HG03457 (cell line): Measurements from ENCODE around the gene ALLC.
"Not testable (repeated sequence)": the region's sequence is repeated elsewhere in the genome, so short reads cannot be mapped to it uniquely, and the experiment has no call there.

Source experiments
- ATAC-seq: cut with Tn5 transposase; IDR thresholded peaks from one replicate; pipeline ENCODE4 v1.9.1; 2021; ENCODE audit warnings: moderate number of reproducible peaks; ENCODE audit not compliant: unreplicated experiment

ALLC gene

DNA sequence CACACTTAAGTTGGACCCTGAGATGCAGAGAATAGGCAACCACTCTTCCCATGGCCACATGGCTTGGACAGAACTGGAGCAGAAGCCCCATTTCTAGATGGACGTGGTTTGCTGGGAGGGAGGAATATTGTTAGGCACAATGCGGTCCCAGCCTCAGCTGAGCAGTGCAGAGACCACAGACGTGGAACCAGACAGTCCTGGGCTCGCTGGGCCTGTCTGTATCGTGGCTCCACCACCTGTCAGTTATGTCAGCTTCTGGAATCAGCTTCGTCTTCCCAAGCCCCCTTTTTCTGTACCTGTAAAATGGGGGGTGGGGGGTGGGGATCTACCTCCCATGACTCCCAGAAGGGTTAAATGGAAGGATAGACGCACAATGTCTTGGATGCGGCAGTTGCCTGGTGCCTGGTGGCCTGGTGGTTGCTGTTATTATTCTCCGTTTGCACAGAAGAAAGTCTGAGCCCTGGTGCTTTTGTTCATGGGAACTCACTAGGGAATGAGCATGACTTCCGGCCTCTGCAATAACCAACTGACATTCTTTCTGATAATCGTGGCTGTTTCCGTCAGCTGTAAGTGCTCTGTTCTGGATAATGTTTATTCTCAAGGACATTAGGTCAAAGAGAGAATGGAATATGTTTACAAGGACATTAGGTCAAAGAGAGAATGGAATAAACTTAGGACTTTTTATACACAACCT, 31.7 kb upstream of the ALLC start:
- no peak for ATAC-seq

DNA sequence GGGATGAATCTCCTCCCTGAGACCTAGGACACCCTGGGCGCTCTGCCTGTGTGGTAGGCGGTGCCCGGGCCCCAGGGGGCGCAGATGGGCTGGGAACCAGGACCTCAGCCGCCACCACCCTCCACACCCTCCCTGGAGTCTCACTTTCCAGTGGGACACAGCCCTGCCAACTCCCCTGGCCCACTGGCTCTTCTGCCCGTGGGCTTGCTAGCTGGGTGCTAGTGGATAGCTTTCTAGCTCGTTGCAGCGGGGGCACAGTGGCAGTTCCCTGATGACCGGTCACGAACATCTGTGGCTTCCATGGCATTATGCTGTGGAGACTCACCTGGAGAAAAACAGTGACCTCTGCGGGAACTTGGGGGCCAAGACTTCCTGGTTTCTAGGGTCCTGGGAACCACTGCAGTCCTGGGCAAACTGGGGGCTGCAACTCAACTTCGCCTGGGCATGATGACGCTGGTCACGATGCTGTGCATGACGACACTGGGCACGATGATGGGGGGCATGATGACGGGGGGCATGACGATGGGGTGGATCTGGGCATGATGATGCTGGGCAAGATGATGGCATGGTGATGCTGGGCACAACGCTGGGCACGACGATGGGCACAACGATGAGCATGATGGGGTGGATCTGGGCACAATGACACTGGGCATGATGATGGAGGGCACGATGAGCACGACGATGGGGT, 31.0 kb upstream of the ALLC start:
- no peak for ATAC-seq

DNA sequence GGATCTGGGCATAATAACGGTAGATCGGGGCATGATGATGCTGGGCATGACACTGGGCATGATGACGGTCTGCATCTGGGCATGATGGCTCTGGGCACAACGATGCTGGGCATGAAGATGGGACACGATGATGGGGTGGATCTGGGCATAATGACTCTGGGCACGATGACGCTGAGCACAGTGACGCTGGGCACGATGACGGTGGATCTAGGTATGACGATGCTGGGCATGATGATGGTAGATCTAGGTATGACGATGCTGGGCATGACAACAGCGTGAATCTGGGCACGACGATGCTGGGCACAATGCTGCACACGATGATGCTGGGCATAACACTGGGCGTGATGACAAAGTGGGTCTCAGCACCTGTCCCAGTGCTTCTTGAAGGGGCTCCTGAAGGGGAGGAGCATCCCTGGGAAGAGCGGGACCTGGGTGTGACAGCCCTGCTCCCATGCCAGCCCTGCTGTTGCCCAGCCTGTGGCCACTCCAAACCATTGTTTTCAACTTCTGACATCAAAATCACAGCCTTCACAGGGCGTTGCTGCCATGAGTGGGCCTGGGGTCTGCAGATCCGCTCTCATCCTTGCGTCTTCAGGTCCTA, 30.4 kb upstream of the ALLC start:
- no peak for ATAC-seq

DNA sequence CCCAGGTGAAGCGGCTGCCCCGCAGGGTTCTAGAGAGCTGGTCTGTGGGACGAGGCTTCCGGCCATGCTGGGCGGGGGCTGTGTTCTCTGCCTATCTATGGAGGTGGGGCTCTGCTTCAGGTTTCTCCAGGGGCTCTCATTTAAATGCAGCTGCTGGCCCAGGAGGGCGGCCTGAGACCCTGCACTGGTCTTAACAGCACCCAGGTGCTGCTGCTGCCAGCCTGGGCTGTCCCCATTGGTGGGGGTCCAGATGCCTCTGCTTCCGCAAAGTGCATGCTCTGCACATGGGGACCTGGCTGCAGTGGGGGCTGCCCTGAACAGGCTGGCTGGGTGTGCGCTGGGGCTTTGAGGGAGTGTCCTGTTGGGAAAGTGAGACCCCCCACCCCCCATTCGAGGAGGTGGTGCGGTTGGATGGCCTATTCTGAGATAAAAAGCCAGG, 29.7 kb upstream of the ALLC start:
- no peak for ATAC-seq

DNA sequence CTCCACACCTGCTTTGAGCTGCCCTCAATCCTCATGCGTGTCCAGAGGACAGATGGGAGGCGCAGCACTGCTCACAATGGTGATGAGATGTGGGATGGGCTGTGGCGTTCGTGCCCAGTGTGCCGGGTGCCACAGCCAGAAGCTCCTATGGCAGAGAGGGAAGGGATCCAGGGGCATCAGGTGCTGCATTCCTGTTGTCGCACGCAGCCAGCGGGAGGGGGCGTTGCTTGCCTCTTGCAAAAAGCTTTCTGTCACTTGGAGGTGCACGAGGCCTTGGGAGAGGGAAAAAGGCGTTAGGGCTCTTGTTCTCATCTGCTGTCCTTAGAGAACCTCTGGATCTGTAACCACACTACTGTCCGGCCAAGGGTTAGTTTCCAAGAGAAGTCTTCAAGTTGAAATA, 29.2 kb upstream of the ALLC start:
- ATAC-seq, result no peak

DNA sequence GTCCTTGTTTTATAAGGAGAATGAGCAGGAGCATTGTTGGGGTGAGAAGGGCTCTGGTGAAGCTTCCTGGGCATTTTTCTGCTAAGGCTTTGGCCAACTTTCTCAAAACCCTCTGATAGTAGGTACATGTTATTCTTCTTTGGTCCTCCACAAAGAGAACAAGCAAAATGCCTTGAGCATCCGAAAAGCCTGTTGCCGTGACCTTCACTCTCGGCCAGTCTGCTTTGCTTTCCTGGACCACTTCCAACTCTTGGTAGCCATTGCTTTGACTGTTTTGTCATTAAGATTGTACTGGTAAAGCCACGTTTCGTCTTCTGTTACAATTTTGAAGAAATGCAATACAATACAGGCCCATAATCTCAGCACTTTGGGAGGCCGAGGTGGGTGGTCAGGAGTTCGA, 27.4 kb upstream of the ALLC start:
- ATAC-seq, result no peak

DNA sequence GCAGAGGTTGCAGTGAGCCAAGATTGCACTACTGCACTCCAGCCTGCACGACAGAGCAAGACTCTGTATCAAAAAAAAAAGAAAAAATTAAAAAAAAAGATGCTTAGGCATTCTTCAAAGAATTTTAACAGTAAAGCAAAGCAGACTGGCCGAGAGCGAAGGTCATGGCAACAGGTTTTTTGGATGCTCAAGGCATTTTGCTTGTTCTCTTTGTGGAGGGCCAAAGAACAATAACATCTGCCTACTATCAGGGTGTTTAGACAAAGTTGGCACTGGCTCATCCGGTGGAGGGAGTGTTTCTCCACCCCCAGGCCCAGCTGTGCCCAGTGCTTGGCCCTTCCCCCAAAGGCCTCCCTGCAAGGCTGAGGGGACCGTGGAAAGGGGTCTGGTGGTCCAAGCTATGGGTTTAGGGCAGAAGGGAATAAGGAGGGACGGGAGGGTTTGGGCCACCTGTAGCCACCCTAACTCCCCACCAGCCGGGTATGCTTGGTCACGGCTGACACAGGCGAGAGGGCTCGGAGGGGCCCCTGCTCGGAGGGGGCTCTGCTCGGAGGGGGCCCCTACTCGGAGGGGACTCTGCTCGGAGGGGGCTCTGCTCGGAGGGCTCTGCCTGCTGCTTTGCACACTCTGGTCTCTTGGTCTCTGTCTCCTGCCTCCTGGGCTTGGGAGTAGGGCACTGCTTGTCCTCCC, 26.7 kb upstream of the ALLC start:
- ATAC-seq, result no peak

DNA sequence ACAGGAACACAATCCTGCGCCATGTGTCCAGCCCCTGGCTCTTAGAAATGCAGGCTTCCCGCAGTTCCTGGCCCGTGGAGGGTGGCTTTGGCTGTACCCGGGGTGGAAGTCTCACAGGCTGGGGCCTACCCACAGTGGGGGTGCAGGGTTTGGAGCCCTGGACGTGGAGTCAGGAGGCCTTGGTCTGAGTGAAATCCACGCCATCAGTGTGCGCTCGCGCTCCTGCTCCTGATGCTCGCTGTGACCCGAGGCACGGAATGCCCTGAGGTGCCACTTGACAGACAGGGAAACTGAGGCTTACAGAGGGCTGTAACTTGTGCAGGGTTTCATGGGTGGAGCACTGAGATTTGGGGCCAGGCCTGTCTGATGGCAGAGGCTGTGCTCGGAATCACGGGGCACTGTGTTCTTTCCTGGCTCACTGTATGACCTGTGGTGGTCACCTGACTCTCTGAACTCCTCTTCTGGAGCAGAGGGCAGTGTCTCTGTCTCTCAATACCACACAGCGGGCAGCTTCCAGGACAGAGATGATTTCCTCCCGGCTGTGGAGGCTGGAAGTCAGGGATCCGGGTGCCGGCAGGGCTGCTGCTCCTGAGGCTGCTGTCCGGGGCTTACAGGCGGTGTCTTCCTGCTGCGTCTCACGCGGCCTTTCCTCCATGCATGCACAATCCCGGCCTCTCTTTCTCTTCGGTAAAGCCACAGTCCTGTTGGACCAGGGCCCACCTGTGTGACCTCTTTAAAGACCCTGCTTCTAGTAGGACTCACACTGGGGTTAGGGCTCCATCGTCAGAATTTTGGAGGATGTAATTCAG, 25.9 kb upstream of the ALLC start:
- no peak for ATAC-seq

DNA sequence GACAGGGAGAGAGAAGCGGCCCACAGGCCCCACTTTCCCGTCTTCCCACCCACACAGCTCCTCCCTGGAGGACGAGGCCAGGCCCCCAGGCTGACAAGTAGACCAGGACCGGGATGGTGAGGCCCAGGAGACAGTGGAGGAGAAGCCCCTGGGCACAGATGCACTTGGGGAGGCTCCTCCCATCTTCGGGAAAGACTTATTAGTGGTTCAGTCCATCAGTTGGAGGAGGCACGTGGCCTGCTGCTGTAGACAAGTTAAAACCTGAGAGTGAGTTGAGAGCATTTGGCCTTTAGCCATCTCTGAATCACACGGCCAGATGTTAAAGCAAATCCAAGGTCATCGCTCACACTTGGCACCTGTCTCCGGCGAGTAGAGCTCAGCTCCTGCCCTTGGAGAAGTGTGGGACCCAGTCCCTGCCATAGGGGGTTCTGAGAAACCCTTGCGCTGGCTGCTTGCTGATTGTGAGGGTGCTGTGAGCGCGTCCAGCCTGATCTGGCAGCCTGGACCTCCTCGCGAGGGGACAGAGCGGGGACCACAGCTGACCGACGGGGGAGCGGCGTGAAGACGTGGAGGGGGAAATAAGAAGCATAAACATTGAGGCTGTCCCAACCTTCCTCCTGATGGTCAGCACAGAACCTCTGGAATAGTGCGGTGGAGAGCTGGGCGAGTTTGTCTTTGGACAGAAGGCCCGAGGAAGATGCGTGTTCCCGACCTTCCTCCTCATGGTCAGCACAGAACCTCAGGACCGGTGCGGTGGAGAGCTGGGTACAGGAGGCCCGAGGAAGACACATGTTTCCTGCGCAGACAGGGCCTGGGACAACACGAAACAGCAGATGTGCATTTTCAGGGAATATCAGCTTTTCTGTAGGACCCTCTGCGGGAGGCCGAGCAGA, 24.7 kb upstream of the ALLC start:
- no peak for ATAC-seq

DNA sequence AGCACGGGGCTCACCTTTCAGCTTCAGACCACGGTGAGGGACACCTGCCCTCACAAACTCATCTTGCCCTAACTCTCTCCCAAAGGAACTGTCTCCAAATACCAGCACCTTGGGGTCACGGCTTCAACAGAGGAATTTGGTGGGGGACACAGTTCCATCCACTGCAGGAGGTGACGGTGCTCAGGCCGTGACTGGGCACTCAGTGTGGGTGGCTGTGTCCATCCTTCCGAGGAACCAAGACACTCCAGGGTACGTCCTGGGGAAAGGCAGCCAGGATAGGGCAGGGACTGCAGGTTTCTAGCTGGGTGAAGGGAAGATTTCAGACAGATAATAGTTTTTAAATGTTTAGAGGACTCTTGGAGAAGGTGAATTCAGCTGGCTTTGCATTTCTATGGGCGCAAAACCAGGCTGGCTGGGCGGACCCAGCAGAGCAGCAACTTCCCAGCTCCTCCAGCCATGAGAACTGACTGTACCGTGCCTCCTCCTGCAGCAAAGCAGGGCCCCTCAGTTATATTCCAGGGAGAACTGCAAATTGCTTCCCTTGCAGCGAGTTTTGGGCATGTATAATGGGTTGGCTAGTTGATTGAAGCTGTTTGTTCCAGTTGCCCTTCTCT, 23.9 kb upstream of the ALLC start:
- ATAC-seq, result no peak

DNA sequence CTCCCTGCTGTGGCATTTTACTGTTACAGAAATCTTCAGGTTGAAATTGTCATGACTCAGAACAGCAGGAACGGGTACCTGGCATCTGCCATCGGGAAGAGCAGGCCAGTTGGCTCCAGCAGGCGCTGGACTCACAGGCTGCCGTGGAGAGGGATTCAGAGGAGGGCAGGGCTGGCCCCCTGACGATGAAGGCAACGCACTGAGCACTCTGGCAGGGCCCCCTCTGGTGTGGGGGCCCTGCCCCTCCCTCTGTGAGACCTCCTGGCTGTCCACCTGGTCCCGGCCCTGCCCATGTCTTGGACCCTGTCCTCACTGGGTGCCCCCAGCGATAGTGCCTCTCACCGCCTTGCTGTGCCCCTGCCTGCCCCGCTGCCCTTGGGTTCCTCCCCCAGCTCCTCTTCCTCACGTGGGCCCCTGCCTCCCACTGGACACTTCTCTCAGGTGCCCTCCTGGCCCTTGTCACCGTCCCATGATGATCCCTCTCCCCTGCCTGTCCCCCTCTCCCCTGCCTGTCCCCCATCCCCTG, 23.3 kb upstream of the ALLC start:
- ATAC-seq, result no peak

DNA sequence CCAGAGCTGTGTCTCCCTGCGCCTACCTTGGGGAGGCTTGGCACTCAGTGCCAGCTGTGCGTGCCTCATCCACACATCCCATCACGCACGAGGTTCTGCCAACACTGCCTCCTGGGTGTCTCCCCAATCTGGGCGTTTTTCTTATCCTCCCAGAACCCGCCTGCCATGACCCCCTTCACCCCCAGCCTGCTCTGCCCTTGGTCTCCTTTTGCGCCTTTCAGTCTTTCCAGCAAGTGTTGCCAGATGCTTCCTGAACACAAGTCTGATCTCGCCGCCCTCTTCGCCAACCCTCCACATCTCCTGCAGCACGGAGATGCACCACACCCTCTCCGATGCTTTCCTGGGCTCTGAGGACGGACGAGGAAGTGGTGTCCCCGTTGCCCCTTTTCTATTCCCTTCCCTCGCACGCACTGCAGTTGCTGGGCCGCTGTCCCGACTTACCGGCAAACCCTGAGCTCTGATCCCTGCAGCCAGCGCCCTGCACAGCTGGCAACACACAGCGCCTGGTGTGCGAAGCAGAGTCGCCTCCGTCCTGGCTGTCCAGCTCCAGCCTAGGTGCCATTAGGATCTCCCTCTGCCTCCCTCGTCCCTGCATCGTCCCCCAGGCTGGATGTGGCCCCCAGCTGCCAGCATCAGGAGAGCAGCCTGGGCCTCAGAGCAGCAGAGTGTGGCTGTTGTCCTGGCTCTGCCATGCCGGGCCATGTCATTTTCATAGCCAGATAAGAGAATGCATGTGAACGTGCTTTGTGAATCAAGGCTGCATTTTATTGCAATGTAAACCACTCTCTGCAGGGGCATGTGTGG, 22.6 kb upstream of the ALLC start:
- ATAC-seq, result no peak

DNA sequence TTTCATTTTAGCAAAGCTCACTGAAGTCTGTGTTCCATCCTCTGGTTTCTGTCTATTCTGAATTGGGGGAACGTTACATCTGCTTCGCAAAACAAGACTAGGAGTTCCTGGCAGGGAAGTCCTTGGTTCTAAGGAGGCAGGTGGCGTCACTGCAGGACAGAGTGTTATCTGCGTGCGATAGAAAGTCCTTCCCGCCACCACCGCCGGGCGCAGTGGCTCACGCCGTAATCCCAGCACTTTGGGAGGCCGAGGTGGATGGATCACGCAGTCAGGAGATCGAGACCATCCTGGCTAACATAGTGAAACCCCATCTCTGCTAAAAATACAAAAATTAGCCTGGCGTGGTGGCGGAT, 22.0 kb upstream of the ALLC start:
- not testable (repeated sequence) for ATAC-seq

DNA sequence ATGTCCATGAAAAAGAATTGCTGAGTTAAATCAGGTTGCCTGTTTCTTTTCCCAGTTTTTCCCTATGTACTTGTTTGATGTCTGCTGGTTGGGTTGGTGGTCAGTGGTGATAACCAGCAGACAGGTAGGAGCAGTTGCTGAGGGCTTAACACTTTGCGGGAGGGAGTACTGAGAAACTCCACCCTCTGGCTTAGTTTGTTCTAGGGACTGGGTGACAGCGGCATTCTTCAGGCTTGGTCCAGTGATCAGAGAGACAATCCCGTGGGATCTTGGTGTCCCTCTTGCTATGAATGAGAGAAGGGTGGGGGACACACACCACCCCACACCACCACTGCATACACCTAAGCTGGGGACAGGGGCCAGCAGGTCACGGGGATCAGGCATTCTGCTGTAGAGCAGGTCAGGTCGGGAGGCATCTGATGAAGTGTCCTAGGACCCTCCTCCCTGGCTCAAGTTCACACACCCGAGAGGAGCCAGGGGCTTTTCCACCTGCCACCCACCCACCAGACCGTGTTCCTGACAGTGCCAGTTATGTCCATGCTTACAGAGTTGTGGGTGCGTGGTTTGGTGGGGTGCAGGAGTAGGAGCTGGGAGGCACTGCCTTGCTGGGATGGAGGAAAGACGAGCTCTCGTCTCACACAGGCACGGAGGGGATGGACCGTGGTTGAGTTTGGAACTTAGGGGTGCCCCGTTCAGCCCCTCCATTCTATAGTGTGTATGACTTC, 21.3 kb upstream of the ALLC start:
- ATAC-seq, result no peak

DNA sequence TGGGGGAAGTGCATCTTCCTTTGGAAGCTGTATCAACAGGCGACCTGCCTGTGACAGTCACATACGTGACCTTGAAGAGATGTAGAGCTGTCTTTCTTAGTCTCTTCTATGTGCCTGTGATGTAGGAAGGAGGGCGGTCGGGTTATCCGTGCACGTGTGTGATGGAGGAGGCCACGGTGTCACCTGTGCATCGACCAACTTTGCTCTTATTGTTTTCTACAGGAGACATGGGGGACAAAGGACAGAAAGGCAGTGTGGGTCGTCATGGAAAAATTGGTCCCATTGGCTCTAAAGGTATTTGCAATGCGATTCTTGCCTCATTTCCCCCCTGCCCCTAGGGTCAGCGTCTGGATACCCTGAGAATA, 20.7 kb upstream of the ALLC start:
- ATAC-seq, result no peak

DNA sequence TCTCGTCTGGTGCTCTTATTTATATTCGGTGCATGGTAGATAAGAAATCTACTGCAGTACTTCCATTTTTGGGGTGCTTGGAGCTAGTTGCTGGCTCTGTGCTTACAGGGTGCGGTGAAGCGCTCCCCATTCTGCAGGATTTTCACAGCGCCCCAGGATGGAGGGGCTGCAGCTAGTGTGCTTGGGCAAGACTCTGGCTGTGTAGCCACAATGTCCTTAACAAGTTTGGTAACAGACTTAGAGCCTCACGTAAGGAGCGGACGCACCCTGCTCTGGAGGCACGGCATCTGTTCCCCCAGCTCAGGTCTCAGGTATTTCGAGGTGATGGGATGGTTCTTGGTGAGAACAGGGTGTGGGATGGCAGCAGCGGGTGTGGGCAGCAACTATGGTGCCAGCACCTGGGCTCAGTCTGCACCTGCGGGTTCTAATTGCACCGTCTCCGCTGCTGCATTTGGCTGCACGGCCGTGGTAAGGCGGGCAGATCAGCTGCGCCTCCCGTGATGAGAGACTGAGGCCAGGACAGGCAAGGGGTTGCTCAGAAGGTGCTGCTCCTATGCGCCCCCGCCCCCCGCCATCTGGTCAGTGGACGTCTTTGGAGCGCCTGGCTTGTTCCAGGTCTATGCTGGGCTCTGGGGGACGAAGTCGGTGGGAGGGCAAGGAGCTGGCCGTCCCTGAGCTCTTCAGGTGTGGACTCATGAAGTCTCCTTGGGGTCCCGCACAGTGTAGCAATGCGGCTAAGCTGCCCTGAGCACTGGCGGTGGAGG, 20.1 kb upstream of the ALLC start:
- no peak for ATAC-seq

DNA sequence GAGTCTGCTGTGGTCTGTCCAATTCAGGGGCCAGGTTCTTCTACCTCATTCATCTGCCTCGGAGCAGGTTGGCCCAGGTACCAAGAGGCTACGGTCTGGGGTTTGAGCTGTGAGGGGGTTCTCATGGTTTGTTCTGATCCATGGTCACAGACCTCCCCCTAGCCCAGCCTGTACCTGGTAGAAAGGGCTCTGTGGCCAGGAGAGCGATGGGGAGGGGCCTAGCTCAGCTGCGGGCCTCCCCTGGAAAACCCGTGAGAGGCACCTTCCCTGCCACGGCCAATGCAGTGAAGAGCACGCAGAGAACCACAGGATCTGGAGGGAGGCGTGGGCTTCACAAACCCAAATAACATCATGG, 19.6 kb upstream of the ALLC start:
- ATAC-seq, result no peak
